GM19468 (cell line): ENCODE data around the gene ENGASE.

Experiments
- ATAC-seq: cut with Tn5 transposase; IDR thresholded peaks from one replicate; pipeline ENCODE4 v1.9.1; 2021; ENCODE audit warnings: mild to moderate bottlenecking, moderate library complexity, moderate number of reproducible peaks; ENCODE audit not compliant: unreplicated experiment; ENCODE audit errors: extremely low read depth

The ENGASE gene

DNA sequence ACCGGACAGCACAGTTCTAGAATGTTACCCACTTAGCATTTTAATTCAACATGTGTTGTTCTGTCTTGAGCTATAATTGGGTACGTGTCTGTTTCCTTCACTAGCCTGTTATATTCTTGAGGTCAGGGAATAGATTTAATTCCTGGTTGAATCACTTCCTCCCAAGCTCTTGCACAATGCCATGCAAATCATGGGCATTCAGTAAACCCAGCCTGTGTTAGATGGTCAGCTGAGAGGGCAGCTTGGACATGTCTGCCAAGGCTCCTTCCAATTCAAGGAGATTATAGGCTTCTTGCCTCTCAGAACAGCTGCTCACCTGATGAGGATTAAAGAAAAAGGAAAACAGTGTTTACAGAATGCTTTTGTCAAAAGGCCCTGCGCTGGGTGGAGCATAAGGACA is 38.0 kb upstream of the ENGASE start:
- ATAC-seq: no peak

DNA sequence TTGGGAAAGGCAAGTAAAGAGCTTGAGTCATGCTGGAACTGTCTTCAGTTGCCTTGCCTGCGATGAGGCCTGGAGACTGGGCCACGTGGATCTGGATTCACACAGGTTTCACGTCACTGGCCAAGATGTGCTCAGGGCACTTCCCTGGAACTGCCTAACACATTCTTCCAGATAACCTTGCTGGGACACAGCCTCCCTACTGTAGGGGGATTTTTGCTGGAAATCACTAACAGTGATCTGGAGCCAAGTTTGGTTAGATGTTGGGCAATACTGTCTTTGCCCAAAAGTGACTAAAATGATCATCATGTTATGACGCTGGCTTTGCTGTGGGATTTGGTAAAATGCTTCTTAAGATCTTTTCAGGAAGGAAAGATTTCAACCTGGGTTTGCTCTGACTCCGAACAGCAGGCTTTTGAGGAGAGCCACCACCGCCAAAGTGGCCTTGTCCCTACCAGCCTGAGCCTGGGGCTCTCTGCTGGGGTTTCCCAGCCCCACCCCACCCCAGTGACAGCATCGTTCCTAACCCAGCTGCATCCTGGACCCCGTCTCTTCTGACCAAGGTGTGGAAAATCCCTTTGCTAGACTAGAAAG is 36.0 kb upstream of the ENGASE start:
- ATAC-seq: no peak

DNA sequence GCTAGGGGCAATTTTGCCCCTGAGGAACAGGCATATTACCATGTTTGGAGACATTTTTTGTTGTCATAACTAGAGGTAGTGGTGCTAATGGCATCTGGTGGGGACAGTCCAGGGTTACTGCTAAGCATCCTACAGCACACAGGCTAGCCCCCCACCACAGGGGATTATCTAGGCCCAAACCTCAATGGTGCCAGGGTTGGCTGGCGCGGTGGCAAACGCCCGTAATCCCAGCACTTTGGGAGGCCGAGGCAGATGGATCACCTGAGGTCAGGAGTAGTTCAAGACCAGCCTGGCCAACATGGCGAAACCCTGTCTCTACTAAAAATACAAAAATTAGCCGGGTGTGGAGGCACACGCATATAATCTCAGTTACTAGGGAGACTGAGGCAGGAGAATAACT is 35.5 kb upstream of the ENGASE start:
- ATAC-seq: no peak

DNA sequence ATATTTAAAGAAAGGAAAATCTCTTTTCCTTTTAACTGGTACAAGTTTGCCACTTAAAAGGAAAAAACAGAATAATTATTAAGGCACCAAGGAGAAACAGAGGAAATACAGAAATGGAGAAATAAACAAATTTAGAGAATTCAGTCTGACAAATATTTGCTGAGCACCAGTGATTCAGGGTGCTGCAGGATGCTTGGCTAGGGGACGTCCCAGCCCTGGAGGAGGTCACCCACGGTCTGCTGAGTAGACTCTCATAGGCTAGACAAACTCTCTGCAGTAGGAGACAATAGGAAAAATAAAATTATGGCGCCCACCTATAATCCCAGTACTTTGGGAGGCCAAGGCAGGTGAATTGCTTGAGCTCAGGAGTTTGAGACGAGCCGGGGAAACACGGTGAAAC is 34.7 kb upstream of the ENGASE start:
- ATAC-seq: no peak

DNA sequence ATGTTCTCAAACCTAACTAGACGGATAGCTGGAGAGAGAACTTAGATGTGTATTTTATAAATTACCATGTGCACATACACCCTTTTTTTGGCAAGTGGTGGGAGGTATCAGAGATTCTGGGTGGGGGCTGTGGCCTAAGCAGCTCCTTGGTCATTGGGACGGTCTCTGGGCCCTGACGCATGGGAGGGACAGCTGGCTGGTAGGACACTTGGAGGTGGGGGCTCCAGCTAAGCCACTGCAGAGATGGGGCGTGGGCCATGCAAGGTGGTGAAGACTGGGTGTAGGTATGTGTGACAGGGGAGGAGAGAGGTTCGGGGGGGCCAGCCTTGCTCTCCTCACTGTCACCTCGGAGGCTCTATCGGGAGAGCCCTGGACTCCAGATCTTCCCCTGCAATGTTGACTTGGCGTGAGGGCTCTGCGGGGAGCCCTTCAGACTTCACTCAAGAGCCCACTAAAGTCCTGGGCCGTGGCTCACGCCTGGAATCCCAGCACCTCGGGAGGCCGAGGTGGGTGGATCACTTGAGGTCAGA is 33.5 kb upstream of the ENGASE start:
- ATAC-seq: no peak

DNA sequence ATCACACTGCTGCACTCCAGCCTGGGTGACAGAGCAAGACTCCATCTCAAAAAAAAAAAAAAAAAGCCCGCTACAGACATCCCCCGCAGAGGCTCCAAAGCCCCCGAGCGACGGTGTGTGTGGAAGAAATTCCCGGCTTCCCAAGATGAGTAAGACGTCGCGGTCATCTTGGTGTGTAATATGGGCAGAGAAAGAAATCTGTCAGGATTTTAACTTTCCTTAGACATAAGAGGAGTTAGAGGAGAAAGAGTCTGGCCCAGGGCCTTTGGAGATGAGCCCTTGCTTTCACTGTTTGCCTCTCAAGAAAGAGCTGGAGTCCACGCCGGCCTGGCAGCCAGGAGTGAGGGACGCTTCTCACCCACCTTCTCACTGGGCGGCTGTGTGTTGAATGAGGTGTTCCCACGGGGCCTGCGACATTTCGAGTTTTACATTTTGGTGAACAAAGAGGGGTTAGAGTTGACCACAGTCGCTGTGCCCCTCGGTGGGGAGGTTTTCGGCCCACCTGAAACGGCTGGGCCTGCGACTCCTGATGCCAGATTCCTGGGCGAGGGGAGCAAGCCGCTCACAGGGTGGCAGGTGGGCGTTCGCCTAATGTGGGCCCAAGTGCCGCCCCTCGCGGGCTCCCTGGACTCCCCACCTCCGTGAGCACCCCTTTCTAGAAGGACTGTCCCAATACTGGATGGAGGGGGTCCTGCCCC is 32.8 kb upstream of the ENGASE start:
- no peak for ATAC-seq

DNA sequence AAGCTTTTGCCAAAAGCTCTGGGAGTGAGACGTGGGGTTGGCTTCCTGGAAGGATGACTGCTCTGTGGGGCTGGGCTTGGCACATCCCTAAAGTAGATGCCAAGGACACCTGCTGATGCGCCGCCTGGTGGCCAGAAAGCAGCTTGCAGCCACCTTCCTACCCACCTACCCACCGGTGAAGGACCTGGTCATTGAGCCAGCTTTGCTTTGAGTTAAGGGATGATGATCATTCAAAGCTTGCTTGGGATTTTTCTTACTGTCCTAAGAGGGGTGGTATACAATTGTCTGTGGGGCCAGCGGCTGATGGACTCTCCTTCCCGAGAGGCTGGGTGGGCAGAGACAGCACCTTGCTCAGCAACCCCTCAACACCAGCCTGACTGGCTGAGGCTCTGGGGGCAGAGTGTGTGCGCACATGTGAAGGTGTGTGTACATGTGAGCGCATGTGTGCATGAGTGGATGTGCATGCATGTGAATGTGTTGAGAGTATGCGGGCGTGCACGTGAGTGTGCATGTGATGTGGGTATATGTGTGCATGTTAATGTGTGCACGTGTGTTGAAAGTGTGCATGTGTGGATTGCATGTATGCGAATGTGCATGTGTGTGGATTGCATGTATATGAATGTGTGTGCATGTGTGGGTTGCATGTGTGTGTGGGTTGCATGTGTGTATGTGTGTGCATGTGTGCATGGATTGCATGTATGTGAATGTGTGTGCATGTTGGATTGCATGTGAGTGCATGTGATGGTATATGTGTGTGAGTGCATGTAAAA is 32.0 kb upstream of the ENGASE start:
- ATAC-seq: no peak

DNA sequence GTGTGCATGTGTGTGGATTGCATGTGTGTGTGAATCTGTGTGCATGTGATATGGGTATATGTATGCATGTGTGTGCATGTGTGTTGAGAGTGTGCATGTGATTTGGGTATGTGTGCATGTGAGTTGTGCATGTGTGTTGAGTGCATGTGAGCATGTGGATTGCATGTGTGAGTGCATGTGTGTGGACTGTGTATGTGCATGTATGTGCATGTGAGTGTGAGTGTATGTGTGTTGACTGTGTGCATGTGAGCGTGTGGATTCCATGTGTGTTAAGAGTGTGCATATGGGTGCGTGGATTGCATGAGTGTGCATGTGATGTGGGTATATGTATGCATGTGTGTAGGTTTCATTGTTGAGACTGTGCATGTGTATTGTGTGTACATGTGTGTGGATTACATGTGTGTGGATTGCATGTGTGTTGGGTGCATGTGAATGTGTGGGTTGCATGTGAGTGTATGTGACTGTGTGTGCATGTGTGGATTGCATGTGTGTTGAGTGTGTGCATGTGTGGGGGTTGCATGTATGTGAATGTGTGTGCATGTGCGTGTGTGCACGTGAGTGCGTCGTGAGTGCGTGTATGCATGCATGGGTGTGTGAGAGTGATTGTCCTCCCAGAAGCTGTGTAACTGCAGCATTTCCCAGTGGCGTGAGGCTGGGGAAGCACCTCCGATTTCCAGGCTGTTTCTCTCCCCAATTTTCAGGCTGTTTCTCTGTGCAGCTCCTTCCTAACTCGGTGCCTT is 31.3 kb upstream of the ENGASE start:
- ATAC-seq: no peak

DNA sequence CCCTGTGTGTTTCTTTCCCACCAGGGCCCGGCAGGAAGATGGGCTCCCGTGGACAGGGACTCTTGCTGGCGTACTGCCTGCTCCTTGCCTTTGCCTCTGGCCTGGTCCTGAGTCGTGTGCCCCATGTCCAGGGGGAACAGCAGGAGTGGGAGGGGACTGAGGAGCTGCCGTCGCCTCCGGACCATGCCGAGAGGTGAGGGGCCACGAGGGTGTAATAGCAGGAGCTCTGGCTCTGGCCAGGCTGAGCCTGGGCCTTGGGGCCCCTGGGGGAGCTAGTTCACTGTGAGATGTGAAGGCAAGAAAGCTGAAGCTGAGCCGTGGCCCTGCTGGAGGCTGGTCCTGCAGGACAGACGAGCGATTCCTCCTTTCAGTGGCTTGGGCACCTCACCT is 30.7 kb upstream of the ENGASE start:
- ATAC-seq: no peak

DNA sequence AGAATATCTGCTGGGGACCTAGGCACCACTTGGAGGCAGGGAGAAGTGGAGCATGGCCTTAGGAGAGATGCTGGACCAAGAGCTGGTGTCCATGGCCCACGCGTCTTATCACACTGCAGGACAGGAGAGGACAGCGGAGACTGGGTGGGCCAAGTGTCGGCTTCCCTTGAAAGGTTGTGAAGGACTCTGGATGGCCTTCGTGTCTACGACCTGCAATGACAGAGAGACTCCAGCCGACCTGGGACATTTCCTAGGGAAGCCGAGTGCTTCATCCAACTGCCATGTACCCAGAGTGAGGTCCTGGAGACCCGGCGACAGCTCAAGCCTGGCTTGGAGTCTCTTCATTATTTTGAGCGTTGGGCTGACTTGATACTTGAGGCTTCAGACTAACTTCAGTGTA is 30.2 kb upstream of the ENGASE start:
- no peak for ATAC-seq

DNA sequence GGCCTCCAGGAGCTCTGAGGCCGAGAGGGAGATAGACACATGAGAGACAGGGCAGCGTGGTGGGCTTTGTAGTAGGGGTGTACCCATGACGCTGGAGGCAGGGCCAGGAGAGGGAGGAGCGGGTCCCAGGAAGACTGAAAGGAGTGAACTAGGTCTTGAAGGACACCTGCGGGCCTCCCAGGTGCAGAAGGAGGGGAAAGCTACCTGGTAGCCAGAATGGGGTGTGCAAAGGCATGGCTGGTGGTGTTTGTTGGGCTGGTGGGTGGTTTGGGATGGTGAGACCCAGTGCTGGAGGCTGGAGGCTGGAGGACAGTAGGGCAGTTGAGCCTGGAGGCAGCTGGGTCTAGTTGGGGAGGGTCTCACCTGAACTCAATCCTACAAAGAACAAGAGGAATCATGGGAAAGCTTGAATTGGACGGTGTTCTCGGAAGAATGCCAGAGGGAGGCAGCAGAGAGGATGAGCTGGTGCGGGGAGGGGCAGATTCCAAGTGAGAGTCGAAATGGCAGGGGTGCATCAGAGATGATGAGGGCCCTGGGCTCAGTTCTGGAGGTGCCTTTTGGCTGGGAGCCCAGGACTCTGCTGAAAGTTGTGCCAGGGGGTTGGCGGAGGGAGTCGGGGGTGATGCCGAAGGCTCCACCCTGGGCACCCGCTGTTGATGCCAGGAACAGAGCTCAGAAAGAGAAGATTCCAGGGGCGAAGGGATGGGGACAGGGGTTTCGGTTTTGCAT is 29.5 kb upstream of the ENGASE start:
- no peak for ATAC-seq

DNA sequence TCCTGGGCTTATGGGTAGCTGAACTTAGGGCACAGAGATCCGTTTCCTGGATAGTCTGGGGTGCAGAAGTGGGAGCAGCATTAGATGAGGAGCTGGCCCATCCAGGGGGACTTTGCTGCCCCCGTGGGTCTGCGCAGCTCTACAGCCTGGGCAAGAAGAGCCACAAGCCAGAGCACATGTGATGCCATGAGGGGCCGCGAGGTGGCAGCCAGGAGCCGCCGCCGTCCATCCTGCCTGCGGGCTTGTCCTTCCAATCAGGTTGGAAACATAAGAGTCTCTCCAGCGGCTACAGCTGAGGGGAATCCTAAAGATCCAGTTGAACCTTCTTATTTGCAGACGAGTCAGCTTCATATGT is 28.8 kb upstream of the ENGASE start:
- ATAC-seq: no peak

DNA sequence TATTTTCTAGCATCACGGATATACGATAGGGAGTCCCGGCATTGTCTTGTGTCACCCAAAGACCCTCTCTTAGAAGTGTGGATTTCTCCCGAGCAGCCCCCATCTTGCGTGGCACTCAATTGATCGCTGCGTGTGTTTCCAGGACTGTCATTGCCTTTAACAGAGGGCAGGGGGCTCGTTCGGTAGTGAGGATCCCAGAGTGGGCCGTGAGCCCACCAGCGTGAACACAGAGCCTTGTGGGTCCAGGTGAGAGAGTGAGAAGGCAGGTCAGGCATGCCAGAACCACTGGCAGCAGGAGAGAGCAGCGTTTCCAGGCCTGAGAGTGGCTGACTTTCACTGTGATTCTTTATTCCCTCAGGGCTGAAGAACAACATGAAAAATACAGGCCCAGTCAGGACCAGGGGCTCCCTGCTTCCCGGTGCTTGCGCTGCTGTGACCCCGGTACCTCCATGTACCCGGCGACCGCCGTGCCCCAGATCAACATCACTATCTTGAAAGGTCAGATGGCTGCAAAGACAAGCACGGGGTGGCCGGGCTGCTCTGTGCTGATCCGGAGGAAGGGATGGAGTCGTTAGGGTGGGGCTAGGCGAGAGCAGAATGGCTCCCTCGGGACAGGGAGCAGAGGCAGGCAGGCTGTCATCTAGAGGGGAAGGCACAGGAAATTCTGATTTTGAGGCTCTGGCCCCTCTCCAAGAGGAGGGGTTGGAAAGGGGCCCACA is 28.3 kb upstream of the ENGASE start:
- no peak for ATAC-seq

DNA sequence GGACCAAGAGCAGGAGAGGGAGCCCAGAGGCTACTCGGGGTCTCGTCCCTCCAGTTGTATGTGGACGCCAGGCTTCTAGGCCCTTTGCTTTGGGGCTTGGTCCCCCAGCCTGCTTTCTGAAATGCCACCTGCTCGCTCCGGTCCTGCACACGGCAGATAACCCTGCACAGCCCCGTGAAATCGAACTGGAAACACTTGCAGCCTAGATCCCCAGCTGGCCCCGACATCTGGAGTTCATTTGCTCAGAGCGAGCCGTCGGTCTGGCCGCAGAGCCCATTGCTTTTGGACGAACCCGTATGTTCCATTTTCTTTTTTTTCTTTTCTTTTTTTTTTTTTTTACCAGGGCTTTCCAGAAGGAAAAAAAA is 27.7 kb upstream of the ENGASE start:
- ATAC-seq: no peak

DNA sequence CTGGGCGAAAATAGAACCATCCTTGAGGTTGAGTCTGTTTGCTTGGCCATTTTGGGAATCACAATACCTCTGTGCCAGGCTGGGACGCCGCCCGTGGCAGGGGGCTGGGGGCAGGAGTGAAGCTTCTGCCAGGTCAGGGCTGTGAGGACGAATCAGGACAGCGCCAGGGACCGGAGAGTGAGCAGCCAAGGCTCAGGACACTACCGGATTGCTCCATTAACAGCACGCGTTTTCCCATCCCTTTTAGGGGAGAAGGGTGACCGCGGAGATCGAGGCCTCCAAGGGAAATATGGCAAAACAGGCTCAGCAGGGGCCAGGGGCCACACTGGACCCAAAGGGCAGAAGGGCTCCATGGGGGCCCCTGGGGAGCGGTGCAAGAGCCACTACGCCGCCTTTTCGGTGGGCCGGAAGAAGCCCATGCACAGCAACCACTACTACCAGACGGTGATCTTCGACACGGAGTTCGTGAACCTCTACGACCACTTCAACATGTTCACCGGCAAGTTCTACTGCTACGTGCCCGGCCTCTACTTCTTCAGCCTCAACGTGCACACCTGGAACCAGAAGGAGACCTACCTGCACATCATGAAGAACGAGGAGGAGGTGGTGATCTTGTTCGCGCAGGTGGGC is 27.2 kb upstream of the ENGASE start:
- ATAC-seq: no peak

DNA sequence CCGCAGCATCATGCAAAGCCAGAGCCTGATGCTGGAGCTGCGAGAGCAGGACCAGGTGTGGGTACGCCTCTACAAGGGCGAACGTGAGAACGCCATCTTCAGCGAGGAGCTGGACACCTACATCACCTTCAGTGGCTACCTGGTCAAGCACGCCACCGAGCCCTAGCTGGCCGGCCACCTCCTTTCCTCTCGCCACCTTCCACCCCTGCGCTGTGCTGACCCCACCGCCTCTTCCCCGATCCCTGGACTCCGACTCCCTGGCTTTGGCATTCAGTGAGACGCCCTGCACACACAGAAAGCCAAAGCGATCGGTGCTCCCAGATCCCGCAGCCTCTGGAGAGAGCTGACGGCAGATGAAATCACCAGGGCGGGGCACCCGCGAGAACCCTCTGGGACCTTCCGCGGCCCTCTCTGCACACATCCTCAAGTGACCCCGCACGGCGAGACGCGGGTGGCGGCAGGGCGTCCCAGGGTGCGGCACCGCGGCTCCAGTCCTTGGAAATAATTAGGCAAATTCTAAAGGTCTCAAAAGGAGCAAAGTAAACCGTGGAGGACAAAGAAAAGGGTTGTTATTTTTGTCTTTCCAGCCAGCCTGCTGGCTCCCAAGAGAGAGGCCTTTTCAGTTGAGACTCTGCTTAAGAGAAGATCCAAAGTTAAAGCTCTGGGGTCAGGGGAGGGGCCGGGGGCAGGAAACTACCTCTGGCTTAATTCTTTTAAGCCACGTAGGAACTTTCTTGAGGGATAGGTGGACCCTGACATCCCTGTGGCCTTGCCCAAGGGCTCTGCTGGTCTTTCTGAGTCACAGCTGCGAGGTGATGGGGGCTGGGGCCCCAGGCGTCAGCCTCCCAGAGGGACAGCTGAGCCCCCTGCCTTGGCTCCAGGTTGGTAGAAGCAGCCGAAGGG is 26.4 kb upstream of the ENGASE start:
- no peak for ATAC-seq

DNA sequence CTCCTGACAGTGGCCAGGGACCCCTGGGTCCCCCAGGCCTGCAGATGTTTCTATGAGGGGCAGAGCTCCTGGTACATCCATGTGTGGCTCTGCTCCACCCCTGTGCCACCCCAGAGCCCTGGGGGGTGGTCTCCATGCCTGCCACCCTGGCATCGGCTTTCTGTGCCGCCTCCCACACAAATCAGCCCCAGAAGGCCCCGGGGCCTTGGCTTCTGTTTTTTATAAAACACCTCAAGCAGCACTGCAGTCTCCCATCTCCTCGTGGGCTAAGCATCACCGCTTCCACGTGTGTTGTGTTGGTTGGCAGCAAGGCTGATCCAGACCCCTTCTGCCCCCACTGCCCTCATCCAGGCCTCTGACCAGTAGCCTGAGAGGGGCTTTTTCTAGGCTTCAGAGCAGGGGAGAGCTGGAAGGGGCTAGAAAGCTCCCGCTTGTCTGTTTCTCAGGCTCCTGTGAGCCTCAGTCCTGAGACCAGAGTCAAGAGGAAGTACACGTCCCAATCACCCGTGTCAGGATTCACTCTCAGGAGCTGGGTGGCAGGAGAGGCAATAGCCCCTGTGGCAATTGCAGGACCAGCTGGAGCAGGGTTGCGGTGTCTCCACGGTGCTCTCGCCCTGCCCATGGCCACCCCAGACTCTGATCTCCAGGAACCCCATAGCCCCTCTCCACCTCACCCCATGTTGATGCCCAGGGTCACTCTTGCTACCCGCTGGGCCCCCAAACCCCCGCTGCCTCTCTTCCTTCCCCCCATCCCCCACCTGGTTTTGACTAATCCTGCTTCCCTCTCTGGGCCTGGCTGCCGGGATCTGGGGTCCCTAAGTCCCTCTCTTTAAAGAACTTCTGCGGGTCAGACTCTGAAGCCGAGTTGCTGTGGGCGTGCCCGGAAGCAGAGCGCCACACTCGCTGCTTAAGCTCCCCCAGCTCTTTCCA is 25.5 kb upstream of the ENGASE start:
- no peak for ATAC-seq
